DMS114 treated with DMSO at 0.1 percent for 48 hours (cell line): ENCODE data around the gene OR51A2.
"Not testable (repeated sequence)": the region's sequence is repeated elsewhere in the genome, so short reads cannot be mapped to it uniquely, and the experiment has no call there.

Source experiments
- DNase-seq: peaks from one replicate; lab custom pipeline; 2025; ENCODE audit not compliant: unreplicated experiment; lab: John Stamatoyannopoulos, UW

Gene OR51A2

GRCh38 chr11:4955613-4956012, at the start of gene OR51A2:
Gene OR51A2 (minus strand): TSS chr11:4955713. CDS start chr11:4955713, 0 bp downstream.
- not testable (repeated sequence) for DNase-seq

GRCh38 chr11:5004424-5005274, 49.1 kb upstream of the OR51A2 start:
- no peak for DNase-seq

GRCh38 chr11:4994551-4994950, 39.0 kb upstream of the OR51A2 start, which contains the start of gene OR51L1:
Gene OR51L1 (plus strand): TSS chr11:4994851. CDS start chr11:4998983, 4,132 bp downstream.
- DNase-seq, result no peak

GRCh38 chr11:4991060-4991459, 35.5 kb upstream of the OR51A2 start:
- DNase-seq, result no peak

GRCh38 chr11:4983841-4984240, 28.3 kb upstream of the OR51A2 start:
- DNase-seq, result no peak

GRCh38 chr11:4982678-4983077, 27.2 kb upstream of the OR51A2 start:
- DNase-seq, result no peak

- no peak for DNase-seq
These were observed 23.5 kb upstream of the OR51A2 start for GRCh38 chr11:4979036-4979435.

- no peak for DNase-seq
These were observed 19.9 kb upstream of the OR51A2 start for GRCh38 chr11:4975436-4975835.

- DNase-seq, result no peak
These were observed 7.3 kb upstream of the OR51A2 start for GRCh38 chr11:4962816-4963215.

GRCh38 chr11:4960877-4961276, 5.4 kb upstream of the OR51A2 start:
- no peak for DNase-seq

GRCh38 chr11:4957396-4957795, 1.9 kb upstream of the OR51A2 start:
- DNase-seq, result no peak

- no peak for DNase-seq
These were observed 8.0 kb downstream of the OR51A2 start, which contains the start of gene OR51A4 for GRCh38 chr11:4947505-4947904. Gene OR51A4 (minus strand): TSS chr11:4947605. CDS start chr11:4947100, 505 bp downstream.

- no peak for DNase-seq
These were observed 18.8 kb downstream of the OR51A2 start for GRCh38 chr11:4936745-4937144.

GRCh38 chr11:4932751-4933150, 22.8 kb downstream of the OR51A2 start:
- DNase-seq, result no peak

GRCh38 chr11:4926608-4927007, 28.9 kb downstream of the OR51A2 start:
- no peak for DNase-seq

GRCh38 chr11:4924239-4924638, 31.3 kb downstream of the OR51A2 start, which contains the start of gene OR51G1:
Gene OR51G1 (minus strand): TSS chr11:4924339. CDS start chr11:4924339, 0 bp downstream.
- DNase-seq, result no peak

GRCh38 chr11:4922304-4922703, 33.2 kb downstream of the OR51A2 start:
- no peak for DNase-seq

- no peak for DNase-seq
These were observed 33.7 kb downstream of the OR51A2 start for GRCh38 chr11:4921796-4922195.

- DNase-seq, result no peak
These were observed 36.3 kb downstream of the OR51A2 start, which contains the start of gene OR51G2 for GRCh38 chr11:4919250-4919649. Gene OR51G2 (minus strand): TSS chr11:4919350. CDS start chr11:4915663, 3,687 bp downstream.

- DNase-seq, result no peak
These were observed 38.9 kb downstream of the OR51A2 start for GRCh38 chr11:4916581-4916980.
